ENCODE results near the gene BTN2A1.

GRCh38 chr6:26464416-26465131 is 6.8 kb downstream of the BTN2A1 start:
- TF ChIP-seq ZNF695 (CRISPR knock-in tag; IDR thresholded peaks at IDR 0.05) (no peak), ELF1 (tag; IDR thresholded peaks at IDR 0.05) (no peak)
- TF ChIP-seq, protein P1, sequence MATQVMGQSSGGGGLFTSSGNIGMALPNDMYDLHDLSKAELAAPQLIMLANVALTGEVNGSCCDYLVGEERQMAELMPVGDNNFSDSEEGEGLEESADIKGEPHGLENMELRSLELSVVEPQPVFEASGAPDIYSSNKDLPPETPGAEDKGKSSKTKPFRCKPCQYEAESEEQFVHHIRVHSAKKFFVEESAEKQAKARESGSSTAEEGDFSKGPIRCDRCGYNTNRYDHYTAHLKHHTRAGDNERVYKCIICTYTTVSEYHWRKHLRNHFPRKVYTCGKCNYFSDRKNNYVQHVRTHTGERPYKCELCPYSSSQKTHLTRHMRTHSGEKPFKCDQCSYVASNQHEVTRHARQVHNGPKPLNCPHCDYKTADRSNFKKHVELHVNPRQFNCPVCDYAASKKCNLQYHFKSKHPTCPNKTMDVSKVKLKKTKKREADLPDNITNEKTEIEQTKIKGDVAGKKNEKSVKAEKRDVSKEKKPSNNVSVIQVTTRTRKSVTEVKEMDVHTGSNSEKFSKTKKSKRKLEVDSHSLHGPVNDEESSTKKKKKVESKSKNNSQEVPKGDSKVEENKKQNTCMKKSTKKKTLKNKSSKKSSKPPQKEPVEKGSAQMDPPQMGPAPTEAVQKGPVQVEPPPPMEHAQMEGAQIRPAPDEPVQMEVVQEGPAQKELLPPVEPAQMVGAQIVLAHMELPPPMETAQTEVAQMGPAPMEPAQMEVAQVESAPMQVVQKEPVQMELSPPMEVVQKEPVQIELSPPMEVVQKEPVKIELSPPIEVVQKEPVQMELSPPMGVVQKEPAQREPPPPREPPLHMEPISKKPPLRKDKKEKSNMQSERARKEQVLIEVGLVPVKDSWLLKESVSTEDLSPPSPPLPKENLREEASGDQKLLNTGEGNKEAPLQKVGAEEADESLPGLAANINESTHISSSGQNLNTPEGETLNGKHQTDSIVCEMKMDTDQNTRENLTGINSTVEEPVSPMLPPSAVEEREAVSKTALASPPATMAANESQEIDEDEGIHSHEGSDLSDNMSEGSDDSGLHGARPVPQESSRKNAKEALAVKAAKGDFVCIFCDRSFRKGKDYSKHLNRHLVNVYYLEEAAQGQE (IDR thresholded peaks at IDR 0.05; ENCODE audit: borderline replicate concordance), result no peak
- TF ChIP-seq, protein P1 (CRISPR knock-in tag; IDR thresholded peaks at IDR 0.05; ENCODE audit: low read depth), result no peak
